Activated CD4-positive, alpha-beta T cell treated with anti-CD3 and anti-CD28 coated beads, Interleukin-2, amount 50 U/mL, for 1 hour (primary cell): ENCODE measurements around the gene ACVR1B.

Experiments
- DNase-seq: peaks from one replicate; pipeline ENCODE4 v3.0.0-alpha.2; 2020

The ACVR1B gene

GRCh38 chr12:51944608-51945233 lies 6.8 kb upstream of the ACVR1B start:
- no peak for DNase-seq

- DNase-seq = no peak
Observed at GRCh38 chr12:51947246-51947996, 4.1 kb upstream of the ACVR1B start.

GRCh38 chr12:51948066-51948465 lies 3.4 kb upstream of the ACVR1B start:
- no peak for DNase-seq

GRCh38 chr12:51949342-51950030 lies 2.0 kb upstream of the ACVR1B start:
- no peak for DNase-seq

GRCh38 chr12:51950682-51951198 lies 759 bp upstream of the ACVR1B start:
- DNase-seq = no peak

- no peak for DNase-seq
Observed at GRCh38 chr12:51951843-51952722, 584 bp downstream of the ACVR1B start.

GRCh38 chr12:51953089-51953488 lies 1.6 kb downstream of the ACVR1B start:
- no peak for DNase-seq

- DNase-seq = no peak
Observed at GRCh38 chr12:51953864-51954263, 2.4 kb downstream of the ACVR1B start.

GRCh38 chr12:51954561-51955361 lies 3.3 kb downstream of the ACVR1B start:
- no peak for DNase-seq

- DNase-seq = no peak
Observed at GRCh38 chr12:51955702-51956101, 4.2 kb downstream of the ACVR1B start.

GRCh38 chr12:51958542-51958941 lies 7.0 kb downstream of the ACVR1B start:
- DNase-seq = no peak

GRCh38 chr12:51959211-51959610 lies 7.7 kb downstream of the ACVR1B start:
- no peak for DNase-seq

GRCh38 chr12:51959921-51960320 lies 8.4 kb downstream of the ACVR1B start:
- no peak for DNase-seq

- no peak for DNase-seq
Observed at GRCh38 chr12:51960488-51960887, 9.0 kb downstream of the ACVR1B start.

GRCh38 chr12:51960890-51961289 lies 9.4 kb downstream of the ACVR1B start:
- DNase-seq = no peak

GRCh38 chr12:51961834-51962233 lies 10.3 kb downstream of the ACVR1B start:
- no peak for DNase-seq

- no peak for DNase-seq
Observed at GRCh38 chr12:51962737-51963136, 11.2 kb downstream of the ACVR1B start.

- DNase-seq = no peak
Observed at GRCh38 chr12:51963477-51963876, 12.0 kb downstream of the ACVR1B start.

- no peak for DNase-seq
Observed at GRCh38 chr12:51969643-51970042, 18.1 kb downstream of the ACVR1B start.

GRCh38 chr12:51970904-51971646 lies 19.6 kb downstream of the ACVR1B start:
- DNase-seq = peak; percentile 20
